Measurements from ENCODE around the gene DNAJC18.

The DNAJC18 gene

DNA sequence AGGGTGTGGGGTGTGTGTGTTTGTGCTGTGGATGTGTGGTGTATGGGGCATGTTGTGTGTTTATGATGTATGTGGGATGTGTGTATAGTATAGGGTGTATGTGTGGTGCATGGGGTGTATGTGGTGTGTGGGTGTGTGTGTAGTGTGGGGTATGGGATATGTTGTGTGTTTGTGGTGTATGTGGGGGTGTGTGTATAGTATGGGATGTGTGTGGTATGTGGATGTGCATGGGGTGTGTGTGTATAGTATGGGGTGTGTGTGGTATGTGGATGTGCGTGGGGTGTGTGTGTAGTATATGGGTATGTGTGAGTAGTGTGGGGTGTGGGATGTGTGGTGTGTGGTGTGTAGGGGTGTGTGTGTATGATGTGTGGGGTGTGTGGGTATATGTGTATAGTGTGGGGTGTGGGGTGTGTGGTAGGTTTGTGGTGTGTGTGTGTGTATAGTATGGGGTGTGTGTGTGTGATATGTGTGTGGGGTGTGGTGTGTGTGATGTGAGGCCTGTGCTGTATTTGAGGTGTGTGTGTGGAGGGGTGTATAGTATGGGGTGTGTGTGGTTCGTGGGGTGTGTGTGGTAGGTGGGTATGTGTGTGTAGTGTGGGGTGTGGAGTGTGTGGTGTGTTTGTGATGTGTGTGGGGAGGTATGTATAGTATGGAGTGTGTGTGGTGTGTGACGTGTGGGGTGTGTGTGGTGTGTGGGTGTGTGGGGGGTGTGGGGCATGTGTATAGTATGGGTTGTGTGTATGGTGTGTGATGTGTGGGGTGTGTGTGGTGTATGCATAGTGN is 12.7 kb upstream of the DNAJC18 start (continued):
- TF ChIP-seq ZBTB10 (tag by site-specific recombination; IDR thresholded peaks at IDR 0.05) (no peak), ZNF24 (tag by site-specific recombination; IDR thresholded peaks at IDR 0.05) (no peak), ZNF677 (tag by site-specific recombination; IDR thresholded peaks at IDR 0.05) (no peak), ZNF391 (tag by site-specific recombination; IDR thresholded peaks at IDR 0.05; ENCODE audit: borderline replicate concordance, low read depth) (no peak), ZNF558 (tag by site-specific recombination; IDR thresholded peaks at IDR 0.05) (no peak), SP7 (tag by site-specific recombination; IDR thresholded peaks at IDR 0.05) (no peak), ZNF248 (tag by site-specific recombination; IDR thresholded peaks at IDR 0.05) (no peak; the same call in 1 of the 2 replicates), ZNF362 (tag by site-specific recombination; IDR thresholded peaks at IDR 0.05) (no peak), ZNF521 (tag by site-specific recombination; IDR thresholded peaks at IDR 0.05) (peak; percentile 17; the same call in 1 of the 2 replicates), ZXDB (tag by site-specific recombination; IDR thresholded peaks at IDR 0.05) (no peak), ZNF184 (tag by site-specific recombination; IDR thresholded peaks at IDR 0.05) (no peak), ZBTB8A (tag by site-specific recombination; IDR thresholded peaks at IDR 0.05) (no peak), ZNF433 (tag by site-specific recombination; IDR thresholded peaks at IDR 0.05; ENCODE audit: low read depth) (no peak), ZNF311 (tag by site-specific recombination; IDR thresholded peaks at IDR 0.05; ENCODE audit: borderline replicate concordance) (no peak), PRDM4 (tag by site-specific recombination; IDR thresholded peaks at IDR 0.05) (no peak), TCF7L2 (IDR thresholded peaks at IDR 0.05; ENCODE audit: borderline replicate concordance, low read depth, low read length) (no peak), ZNF146 (tag by site-specific recombination; IDR thresholded peaks at IDR 0.05) (0 out of 2 replicates have a peak, but pooled peaks have one; percentile 17), ZNF529 (tag by site-specific recombination; IDR thresholded peaks at IDR 0.05; ENCODE audit: insufficient replicate concordance) (no peak), ZNF837 (tag by site-specific recombination; IDR thresholded peaks at IDR 0.05) (no peak; the same call in 1 of the 2 replicates), ZNF2 (tag by site-specific recombination; IDR thresholded peaks at IDR 0.05) (no peak)
- TF ChIP-seq, protein P1, sequence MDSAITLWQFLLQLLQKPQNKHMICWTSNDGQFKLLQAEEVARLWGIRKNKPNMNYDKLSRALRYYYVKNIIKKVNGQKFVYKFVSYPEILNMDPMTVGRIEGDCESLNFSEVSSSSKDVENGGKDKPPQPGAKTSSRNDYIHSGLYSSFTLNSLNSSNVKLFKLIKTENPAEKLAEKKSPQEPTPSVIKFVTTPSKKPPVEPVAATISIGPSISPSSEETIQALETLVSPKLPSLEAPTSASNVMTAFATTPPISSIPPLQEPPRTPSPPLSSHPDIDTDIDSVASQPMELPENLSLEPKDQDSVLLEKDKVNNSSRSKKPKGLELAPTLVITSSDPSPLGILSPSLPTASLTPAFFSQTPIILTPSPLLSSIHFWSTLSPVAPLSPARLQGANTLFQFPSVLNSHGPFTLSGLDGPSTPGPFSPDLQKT (IDR thresholded peaks at IDR 0.05; ENCODE audit: borderline replicate concordance, low read depth, low read length) = no peak
- TF ChIP-seq, protein P2, sequence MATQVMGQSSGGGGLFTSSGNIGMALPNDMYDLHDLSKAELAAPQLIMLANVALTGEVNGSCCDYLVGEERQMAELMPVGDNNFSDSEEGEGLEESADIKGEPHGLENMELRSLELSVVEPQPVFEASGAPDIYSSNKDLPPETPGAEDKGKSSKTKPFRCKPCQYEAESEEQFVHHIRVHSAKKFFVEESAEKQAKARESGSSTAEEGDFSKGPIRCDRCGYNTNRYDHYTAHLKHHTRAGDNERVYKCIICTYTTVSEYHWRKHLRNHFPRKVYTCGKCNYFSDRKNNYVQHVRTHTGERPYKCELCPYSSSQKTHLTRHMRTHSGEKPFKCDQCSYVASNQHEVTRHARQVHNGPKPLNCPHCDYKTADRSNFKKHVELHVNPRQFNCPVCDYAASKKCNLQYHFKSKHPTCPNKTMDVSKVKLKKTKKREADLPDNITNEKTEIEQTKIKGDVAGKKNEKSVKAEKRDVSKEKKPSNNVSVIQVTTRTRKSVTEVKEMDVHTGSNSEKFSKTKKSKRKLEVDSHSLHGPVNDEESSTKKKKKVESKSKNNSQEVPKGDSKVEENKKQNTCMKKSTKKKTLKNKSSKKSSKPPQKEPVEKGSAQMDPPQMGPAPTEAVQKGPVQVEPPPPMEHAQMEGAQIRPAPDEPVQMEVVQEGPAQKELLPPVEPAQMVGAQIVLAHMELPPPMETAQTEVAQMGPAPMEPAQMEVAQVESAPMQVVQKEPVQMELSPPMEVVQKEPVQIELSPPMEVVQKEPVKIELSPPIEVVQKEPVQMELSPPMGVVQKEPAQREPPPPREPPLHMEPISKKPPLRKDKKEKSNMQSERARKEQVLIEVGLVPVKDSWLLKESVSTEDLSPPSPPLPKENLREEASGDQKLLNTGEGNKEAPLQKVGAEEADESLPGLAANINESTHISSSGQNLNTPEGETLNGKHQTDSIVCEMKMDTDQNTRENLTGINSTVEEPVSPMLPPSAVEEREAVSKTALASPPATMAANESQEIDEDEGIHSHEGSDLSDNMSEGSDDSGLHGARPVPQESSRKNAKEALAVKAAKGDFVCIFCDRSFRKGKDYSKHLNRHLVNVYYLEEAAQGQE (tag by site-specific recombination; IDR thresholded peaks at IDR 0.05) = no peak
- TF ChIP-seq, protein P3, sequence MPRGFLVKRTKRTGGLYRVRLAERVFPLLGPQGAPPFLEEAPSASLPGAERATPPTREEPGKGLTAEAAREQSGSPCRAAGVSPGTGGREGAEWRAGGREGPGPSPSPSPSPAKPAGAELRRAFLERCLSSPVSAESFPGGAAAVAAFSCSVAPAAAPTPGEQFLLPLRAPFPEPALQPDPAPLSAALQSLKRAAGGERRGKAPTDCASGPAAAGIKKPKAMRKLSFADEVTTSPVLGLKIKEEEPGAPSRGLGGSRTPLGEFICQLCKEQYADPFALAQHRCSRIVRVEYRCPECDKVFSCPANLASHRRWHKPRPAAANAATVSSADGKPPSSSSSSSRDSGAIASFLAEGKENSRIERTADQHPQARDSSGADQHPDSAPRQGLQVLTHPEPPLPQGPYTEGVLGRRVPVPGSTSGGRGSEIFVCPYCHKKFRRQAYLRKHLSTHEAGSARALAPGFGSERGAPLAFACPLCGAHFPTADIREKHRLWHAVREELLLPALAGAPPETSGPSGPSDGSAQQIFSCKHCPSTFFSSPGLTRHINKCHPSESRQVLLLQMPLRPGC (tag by site-specific recombination; IDR thresholded peaks at IDR 0.05) = 0 out of 2 replicates have a peak, but pooled peaks have one; percentile 8

Data from HEK293 (cell line).